ENCODE measurements around the gene XKR3. TPM values are rescaled to one million over a fixed set of nuclear protein-coding genes. Genes with fewer than 3 reads are reported as not detected.
"Not testable (repeated sequence)": the region's sequence is repeated elsewhere in the genome, so short reads cannot be mapped to it uniquely, and the experiment has no call there.

Gene XKR3
- total RNA-seq, 2 experiments from 2014 or later: not detected

DNA sequence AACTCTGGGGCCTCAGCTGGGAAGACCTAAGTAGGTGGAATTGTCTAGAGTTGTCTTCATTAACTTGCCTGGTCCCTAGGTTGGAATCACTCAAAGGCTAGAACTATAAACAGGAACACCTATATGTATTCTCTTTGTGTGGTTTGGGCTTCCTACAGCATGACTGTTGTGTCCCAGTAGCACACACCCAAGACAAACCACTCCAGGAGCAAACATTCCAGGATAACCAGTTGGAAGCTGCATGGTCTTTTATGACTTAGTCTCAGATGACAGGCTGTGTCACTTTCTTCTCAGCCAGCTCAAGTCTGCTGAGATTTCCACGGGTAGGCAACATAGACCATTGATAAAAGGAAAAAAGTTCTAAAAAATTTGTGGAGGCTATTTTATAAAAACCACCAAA, 90.9 kb downstream of the XKR3 start:
- H3K4me1 Mint-ChIP-seq, DNase-seq, H3K27ac Mint-ChIP-seq, H3K36me3 Mint-ChIP-seq, H3K27me3 Mint-ChIP-seq, H3K4me3 Mint-ChIP-seq, H3K9me3 Mint-ChIP-seq: not testable (repeated sequence)

Other genes with a start within 250 kb of the XKR3 start
- gene CCT8L2, start 232.6 kb downstream of the XKR3 start, total RNA-seq: not detected
- under 1 TPM; 0.14 to 0.16 TPM for gene GAB4, start 182.8 kb upstream of the XKR3 start, total RNA-seq